ENCODE results near the gene LNX1. TPM values are rescaled to one million over a fixed set of nuclear protein-coding genes. Genes with fewer than 3 reads are reported as not detected.

The LNX1 gene
- total RNA-seq, 4 donors from 2014 or later = 14.5 to 41.0 (median 22.9) TPM

- H3K36me3 ChIP-seq = no peaks in the 10 kb centered on the region
- TF ChIP-seq CTCF (IDR thresholded peaks at IDR 0.05) (no peak), POLR2A (IDR thresholded peaks at IDR 0.05) (no peak)
- intact Hi-C loops (cut with DNase I) = no loop called here
- peak overlapping the region in 3 of 4 donors; percentile 79 to 92 (median 82) for H3K27ac ChIP-seq
- DNase-seq = no peak
- peaks cover 0 to 5% (median 0%) of the 10 kb centered on the region in 4 donors for H3K27me3 ChIP-seq
- peaks cover 6 to 76% (median 8%) of the 10 kb centered on the region in 3 donors for H3K4me1 ChIP-seq
- WGBS, 2 donors = 58% methylated on average over 2 of the region's 2 CpGs
- no peaks in the 10 kb centered on the region for H3K9me3 ChIP-seq
- peak overlapping the region; percentile 34 to 57 (median 44) for H3K4me3 ChIP-seq
Measured at GRCh38 chr4:53590187-53590586, 1.1 kb downstream of the LNX1 start.

GRCh38 chr4:53589511-53589910 is 1.8 kb downstream of the LNX1 start:
- WGBS, 2 donors = 56 to 79% methylated on average over 2 of the region's 2 CpGs
- Histone ChIP-seq H3K9me3 (no peaks in the 10 kb centered on the region), H3K36me3 (no peaks in the 10 kb centered on the region), H3K4me3 (peak overlapping the region; percentile 6 to 57 (median 44)), H3K27me3 (peaks cover 0 to 5% (median 0%) of the 10 kb centered on the region in 4 donors), H3K27ac (peak overlapping the region in 1 of 4 donors; percentile 92), H3K4me1 (peaks cover 6 to 69% (median 8%) of the 10 kb centered on the region in 3 donors)
- intact Hi-C loops (cut with DNase I) = no loop called here
- DNase-seq = no peak
- no peak for TF ChIP-seq CTCF (IDR thresholded peaks at IDR 0.05)
- no peak for TF ChIP-seq POLR2A (IDR thresholded peaks at IDR 0.05)

- intact Hi-C loops (cut with DNase I) = no loop called here
Measured at GRCh38 chr4:53587135-53587534, 4.2 kb downstream of the LNX1 start.

GRCh38 chr4:53586121-53586816 is 5.0 kb downstream of the LNX1 start:
- Histone ChIP-seq H3K4me3 (no peak overlapping the region), H3K27me3 (peaks cover 0 to 3% (median 0%) of the 10 kb centered on the region in 4 donors), H3K27ac (no peak overlapping the region), H3K4me1 (peaks cover 0 to 45% (median 0%) of the 10 kb centered on the region in 3 donors), H3K9me3 (no peaks in the 10 kb centered on the region), H3K36me3 (no peaks in the 10 kb centered on the region)
- WGBS, 2 donors = 33 to 42% methylated on average over 6 of the region's 6 CpGs
- DNase-seq = no peak
- TF ChIP-seq POLR2A (IDR thresholded peaks at IDR 0.05) (no peak), CTCF (IDR thresholded peaks at IDR 0.05) (no peak)
- intact Hi-C loops (cut with DNase I) = no loop called here

More at GRCh38 chr4:53587135-53587534, 4.2 kb downstream of the LNX1 start:
- peaks cover 0 to 5% (median 0%) of the 10 kb centered on the region in 4 donors for H3K27me3 ChIP-seq
- no peaks in the 10 kb centered on the region for H3K36me3 ChIP-seq
- TF ChIP-seq POLR2A (IDR thresholded peaks at IDR 0.05) = no peak
- TF ChIP-seq CTCF (IDR thresholded peaks at IDR 0.05) = no peak
- H3K4me3 ChIP-seq = no peak overlapping the region
- 68 to 74% methylated on average over 2 of the region's 2 CpGs for WGBS, 2 donors
- DNase-seq = no peak
- H3K27ac ChIP-seq = no peak overlapping the region
- peaks cover 2 to 50% (median 3%) of the 10 kb centered on the region in 3 donors for H3K4me1 ChIP-seq
- no peaks in the 10 kb centered on the region for H3K9me3 ChIP-seq

GRCh38 chr4:53584658-53585057 is 6.6 kb downstream of the LNX1 start:
- DNase-seq = no peak
- Histone ChIP-seq H3K4me3 (no peak overlapping the region), H3K4me1 (peaks cover 0 to 35% (median 0%) of the 10 kb centered on the region in 3 donors), H3K27me3 (no peaks in the 10 kb centered on the region), H3K27ac (no peak overlapping the region), H3K36me3 (no peaks in the 10 kb centered on the region), H3K9me3 (no peaks in the 10 kb centered on the region)
- 77 to 85% methylated on average over 4 of the region's 4 CpGs for WGBS, 2 donors
- TF ChIP-seq CTCF (IDR thresholded peaks at IDR 0.05) (no peak), POLR2A (IDR thresholded peaks at IDR 0.05) (no peak)
- intact Hi-C loops (cut with DNase I) = no loop called here
